H9 (cell line): Measurements from ENCODE around the gene CD9. TPM values are rescaled to one million over a fixed set of nuclear protein-coding genes. Genes with fewer than 3 reads are reported as not detected.
A peak's percentile ranks its signal among the peaks of the same experiment; 100 is the strongest.

Source experiments
- DNase-seq: peaks from one replicate; pipeline ENCODE4 v3.0.0-alpha.2; 2017
- H2AFZ ChIP-seq: one replicate; pipeline ENCODE4 v1.6.1; 2013; ENCODE audit warnings: mild to moderate bottlenecking, low read length, control low read depth, moderate library complexity
- H2AK5ac ChIP-seq: 2 replicates; pipeline ENCODE4 v1.6.1; 2013; ENCODE audit warnings: low read length, control low read depth, mixed read lengths; ENCODE audit not compliant: insufficient read length
- H2BK120ac ChIP-seq: one replicate; pipeline ENCODE4 v1.6.1; 2013; ENCODE audit warnings: low read depth, mild to moderate bottlenecking, low read length, control low read depth, inconsistent platforms; ENCODE audit not compliant: poor library complexity, severe bottlenecking
- H2BK12ac ChIP-seq: 2 replicates; pipeline ENCODE4 v1.6.1; 2013; ENCODE audit warnings: low read length, control low read depth, mixed read lengths, low read depth; ENCODE audit not compliant: insufficient read length
- H2BK15ac ChIP-seq: 2 replicates; pipeline ENCODE4 v1.6.1; 2013; ENCODE audit warnings: low read depth, low read length, control low read depth
- H2BK20ac ChIP-seq: one replicate; pipeline ENCODE4 v1.6.1; 2013; ENCODE audit warnings: low read depth, mild to moderate bottlenecking, low read length, control low read depth, inconsistent platforms; ENCODE audit not compliant: poor library complexity, severe bottlenecking
- H2BK5ac ChIP-seq: 2 replicates; pipeline ENCODE4 v1.6.1; 2013; ENCODE audit warnings: low read length, control low read depth, mixed read lengths; ENCODE audit not compliant: insufficient read length
- H3K14ac ChIP-seq: 2 replicates; pipeline ENCODE4 v1.6.1; 2013; ENCODE audit warnings: low read length, control low read depth; ENCODE audit not compliant: insufficient read depth
- H3K18ac ChIP-seq: 2 replicates; pipeline ENCODE4 v1.6.1; 2013; ENCODE audit warnings: low read depth, mild to moderate bottlenecking, mixed read lengths, low read length, control low read depth; ENCODE audit not compliant: insufficient read length
- H3K23ac ChIP-seq: 2 replicates; pipeline ENCODE4 v1.6.1; 2013; ENCODE audit warnings: low read length, control low read depth, mixed read lengths, low read depth; ENCODE audit not compliant: insufficient read length
- H3K23me2 ChIP-seq: 2 replicates; pipeline ENCODE4 v1.6.1; 2013; ENCODE audit warnings: low read depth, mild to moderate bottlenecking, mixed read lengths, low read length, control low read depth; ENCODE audit not compliant: insufficient read length, poor library complexity, severe bottlenecking
- H3K27ac ChIP-seq: 2 replicates; pipeline ENCODE4 v1.5.1; 2013; ENCODE audit warnings: low read length, control low read depth, mixed read lengths, low read depth; ENCODE audit not compliant: insufficient read length
- H3K27me3 ChIP-seq: 2 replicates; pipeline ENCODE4 v1.6.1; 2013; ENCODE audit warnings: low read length, control low read depth, inconsistent platforms; ENCODE audit not compliant: insufficient read depth
- H3K4ac ChIP-seq: 2 replicates; pipeline ENCODE4 v1.6.1; 2013; ENCODE audit warnings: low read depth, mild to moderate bottlenecking, control low read depth, inconsistent platforms, low read length, moderate library complexity
- H3K4me1 ChIP-seq: 2 replicates; pipeline ENCODE4 v1.6.1; 2013; ENCODE audit warnings: low read length, control low read depth, inconsistent platforms; ENCODE audit not compliant: insufficient read depth
- H3K4me2 ChIP-seq: 2 replicates; pipeline ENCODE4 v1.6.1; 2013; ENCODE audit warnings: low read length, control low read depth, mixed read lengths; ENCODE audit not compliant: insufficient read length, insufficient read depth
- H3K56ac ChIP-seq: 2 replicates; pipeline ENCODE4 v1.6.1; 2013; ENCODE audit warnings: low read depth, mild to moderate bottlenecking, mixed read lengths, low read length, control low read depth; ENCODE audit not compliant: insufficient read length
- H3K79me1 ChIP-seq: 2 replicates; pipeline ENCODE4 v1.6.1; 2013; ENCODE audit warnings: low read depth, mild to moderate bottlenecking, moderate library complexity, low read length, control low read depth, inconsistent platforms; ENCODE audit not compliant: insufficient read depth, poor library complexity, severe bottlenecking
- H3K79me2 ChIP-seq: 2 replicates; pipeline ENCODE4 v1.6.1; 2013; ENCODE audit warnings: low read length, control low read depth, inconsistent platforms; ENCODE audit not compliant: insufficient read depth
- H3K9ac ChIP-seq: 2 replicates; pipeline ENCODE4 v1.6.1; 2013; ENCODE audit warnings: low read length, control low read depth, mixed read lengths; ENCODE audit not compliant: insufficient read length; ENCODE audit errors: extremely low read depth
- H3K9me3 ChIP-seq: one replicate; pipeline ENCODE4 v1.6.1; 2013; ENCODE audit warnings: low read depth, low read length, inconsistent platforms; ENCODE audit not compliant: control insufficient read depth
- H3T11ph ChIP-seq: one replicate; pipeline ENCODE4 v1.6.1; 2013; ENCODE audit warnings: mild to moderate bottlenecking, low read length, control low read depth, inconsistent platforms
- H4K20me1 ChIP-seq: one replicate; pipeline ENCODE4 v1.6.1; 2013; ENCODE audit not compliant: control insufficient read depth, insufficient read length, insufficient read depth
- H4K5ac ChIP-seq: 2 replicates; pipeline ENCODE4 v1.6.1; 2013; ENCODE audit warnings: low read depth, mild to moderate bottlenecking, mixed read lengths, low read length, control low read depth; ENCODE audit not compliant: insufficient read length
- H4K8ac ChIP-seq: replicated peaks from 2 replicates; pipeline ENCODE4 v1.6.1; 2013; ENCODE audit warnings: low read length, control low read depth, mixed read lengths, low read depth; ENCODE audit not compliant: insufficient read length
- H4K91ac ChIP-seq: 2 replicates; pipeline ENCODE4 v1.6.1; 2013; ENCODE audit warnings: low read depth, mild to moderate bottlenecking, moderate library complexity, mixed read lengths, low read length, control low read depth; ENCODE audit not compliant: insufficient read length
- H3K27ac Mint-ChIP-seq, 3 experiments: 2 replicates in 2 of 3; 3 replicates in 1 of 3; pipeline ENCODE4 v1.8.0; 2020 to 2021; ENCODE audit warnings: mixed read lengths in 3 of 3, mild to moderate bottlenecking in 1 of 3, moderate library complexity in 1 of 3
- H3K27me3 Mint-ChIP-seq: 2 replicates; pipeline ENCODE4 v1.8.0; 2021; ENCODE audit warnings: low read depth, mild to moderate bottlenecking, moderate library complexity, mixed read lengths
- H3K36me3 Mint-ChIP-seq, 3 experiments: 2 replicates in 2 of 3; 3 replicates in 1 of 3; pipeline ENCODE4 v1.8.0; 2020 to 2021; ENCODE audit warnings: low read depth in 3 of 3, mixed read lengths in 3 of 3; ENCODE audit not compliant: insufficient read depth in 1 of 3
- H3K4me1 Mint-ChIP-seq, 2 experiments: 2 replicates each; pipeline ENCODE4 v1.8.0; 2020; ENCODE audit warnings: mixed read lengths in 2 of 2
- H3K4me3 Mint-ChIP-seq, 2 experiments: 2 replicates in 1 of 2; 3 replicates in 1 of 2; pipeline ENCODE4 v1.8.0; 2020 to 2021; ENCODE audit warnings: mild to moderate bottlenecking in 2 of 2, mixed read lengths in 2 of 2, moderate library complexity in 1 of 2
- H3K9me3 Mint-ChIP-seq, 2 experiments: 2 replicates in 1 of 2; 3 replicates in 1 of 2; pipeline ENCODE4 v1.8.0; 2020; ENCODE audit warnings: mild to moderate bottlenecking in 2 of 2, mixed read lengths in 2 of 2, moderate library complexity in 1 of 2
- WGBS: extraction: QIAGEN DNeasy Blood & Tissue Kit; methylation state at CpG from one replicate; pipeline ENCODE4 v1.1.7; 2013; ENCODE audit warnings: missing lambda C conversion rate, low lambda C conversion rate, mixed read lengths; ENCODE audit not compliant: insufficient read length; ENCODE audit errors: extremely low coverage; 5-methylcytosine and 5-hydroxymethylcytosine counted together
- total RNA-seq: library from RNA; stranded (reverse); gene quantifications from 2 replicates; pipeline ENCODE4 v1.2.1, GENCODE V29; 2021
- TF ChIP-seq, protein P1 (sequence below): fragments of 200-600 bp; sonication (generic); conservative IDR thresholded peaks from 3 replicates; pipeline ENCODE4 v1.8.0; 2021; ENCODE audit warnings: antibody characterized with exemption, mild to moderate bottlenecking

CD9 gene
- total RNA-seq, 1 experiment from 2014 or later, result 132 TPM

DNA sequence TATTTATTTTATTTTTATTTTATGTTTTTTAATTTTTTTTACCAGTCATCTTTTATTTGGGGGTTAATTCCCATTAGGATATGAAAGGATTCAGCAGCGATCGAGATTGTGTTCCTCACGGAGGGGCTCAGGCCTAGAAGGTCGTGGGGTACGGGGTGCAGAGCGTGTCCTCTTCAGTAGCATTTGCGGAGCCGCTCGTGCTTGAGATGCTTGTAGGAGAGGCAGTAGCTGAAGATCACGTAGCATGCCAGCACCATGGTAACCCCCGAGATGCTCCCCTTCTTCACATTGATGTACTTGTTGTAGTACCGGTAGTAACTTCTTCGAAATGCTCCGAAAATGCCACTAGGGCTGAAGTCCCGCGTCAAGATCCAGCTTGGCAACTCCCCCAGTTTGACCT, 69.8 kb downstream of the CD9 start:
- Histone ChIP-seq H3K79me2 (no peaks in the 10 kb centered on the region), H2AFZ (no peak overlapping the region), H2BK5ac (no peak overlapping the region), H2BK12ac (no peak overlapping the region), H4K5ac (no peak overlapping the region), H3K4ac (no peak overlapping the region), H2BK120ac (no peak overlapping the region), H2AK5ac (no peak overlapping the region), H3K9me3 (no peaks in the 10 kb centered on the region), H3K27me3 (no peaks in the 10 kb centered on the region), H3K4me2 (no peak overlapping the region), H3K9ac (no peak overlapping the region), H4K20me1 (no peaks in the 10 kb centered on the region), H2BK15ac (no peak overlapping the region), H4K8ac (no peak overlapping the region), H3K23me2 (no peaks in the 10 kb centered on the region), H4K91ac (no peak overlapping the region), H3K23ac (no peak overlapping the region), H3T11ph (no peak overlapping the region), H3K4me1 (peaks cover 13% of the 10 kb centered on the region), H3K18ac (no peak overlapping the region), H3K56ac (no peak overlapping the region), H3K27ac (no peak overlapping the region), H3K14ac (no peak overlapping the region), H3K79me1 (no peaks in the 10 kb centered on the region), H2BK20ac (no peak overlapping the region)
- no CpG with 5 or more reads among the region's 16 CpGs for WGBS
- H3K27me3 Mint-ChIP-seq, result no peaks in the 10 kb centered on the region; the same call in 1 of the 2 replicates
- no peaks in the 10 kb centered on the region for H3K9me3 Mint-ChIP-seq
- H3K36me3 Mint-ChIP-seq, result no peaks in the 10 kb centered on the region
- peak overlapping the region in 1 of 3 experiments; percentile 7; a peak in 1 of 7 replicates for H3K27ac Mint-ChIP-seq
- peaks cover 41 to 56% of the 10 kb centered on the region in 2 experiments for H3K4me1 Mint-ChIP-seq
- no peak for DNase-seq
- no peak overlapping the region for H3K4me3 Mint-ChIP-seq
- TF ChIP-seq, protein P1, sequence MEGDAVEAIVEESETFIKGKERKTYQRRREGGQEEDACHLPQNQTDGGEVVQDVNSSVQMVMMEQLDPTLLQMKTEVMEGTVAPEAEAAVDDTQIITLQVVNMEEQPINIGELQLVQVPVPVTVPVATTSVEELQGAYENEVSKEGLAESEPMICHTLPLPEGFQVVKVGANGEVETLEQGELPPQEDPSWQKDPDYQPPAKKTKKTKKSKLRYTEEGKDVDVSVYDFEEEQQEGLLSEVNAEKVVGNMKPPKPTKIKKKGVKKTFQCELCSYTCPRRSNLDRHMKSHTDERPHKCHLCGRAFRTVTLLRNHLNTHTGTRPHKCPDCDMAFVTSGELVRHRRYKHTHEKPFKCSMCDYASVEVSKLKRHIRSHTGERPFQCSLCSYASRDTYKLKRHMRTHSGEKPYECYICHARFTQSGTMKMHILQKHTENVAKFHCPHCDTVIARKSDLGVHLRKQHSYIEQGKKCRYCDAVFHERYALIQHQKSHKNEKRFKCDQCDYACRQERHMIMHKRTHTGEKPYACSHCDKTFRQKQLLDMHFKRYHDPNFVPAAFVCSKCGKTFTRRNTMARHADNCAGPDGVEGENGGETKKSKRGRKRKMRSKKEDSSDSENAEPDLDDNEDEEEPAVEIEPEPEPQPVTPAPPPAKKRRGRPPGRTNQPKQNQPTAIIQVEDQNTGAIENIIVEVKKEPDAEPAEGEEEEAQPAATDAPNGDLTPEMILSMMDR, result no peak
